Midbrain (tissue), 1 donor: ENCODE data around the gene DCC.

ENCODE experiments used
- DNase-seq: peaks from one replicate; lab custom pipeline; 2025; lab: John Stamatoyannopoulos, UW

Gene DCC

GRCh38 chr18:53093636-53094035, 753.6 kb downstream of the DCC start:
- no peak for DNase-seq

DNA sequence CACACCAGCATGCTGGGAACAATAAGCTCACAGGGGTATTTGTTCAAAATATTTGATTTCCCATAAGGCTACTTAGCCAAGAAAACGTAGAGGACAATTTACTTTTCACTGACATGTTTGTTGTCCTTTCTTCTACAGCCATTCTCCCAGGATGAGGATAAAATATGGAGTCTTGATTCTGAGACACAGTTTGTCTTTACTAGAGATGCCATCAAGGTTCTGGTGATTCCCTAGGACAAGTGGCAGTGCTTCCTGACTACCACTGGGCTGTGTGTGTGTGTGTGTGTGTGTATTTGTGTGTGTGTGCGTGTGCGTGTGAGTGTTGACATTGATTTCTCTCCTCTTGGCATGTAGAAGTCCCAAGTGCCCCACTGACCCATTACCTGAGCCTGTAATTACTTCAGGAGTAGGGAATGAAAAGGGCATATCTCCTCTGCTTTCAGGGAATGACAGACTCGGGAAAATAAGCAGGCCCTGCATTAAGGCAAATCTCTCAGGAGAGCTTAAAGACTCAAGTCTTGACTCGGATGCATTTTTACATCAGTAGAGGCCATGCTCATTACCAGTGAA, 761.6 kb downstream of the DCC start:
- no peak for DNase-seq

- no peak for DNase-seq
Measured at GRCh38 chr18:53114441-53114840, 774.4 kb downstream of the DCC start.

- no peak for DNase-seq
Measured at GRCh38 chr18:53115876-53116585, 776.0 kb downstream of the DCC start.

DNA sequence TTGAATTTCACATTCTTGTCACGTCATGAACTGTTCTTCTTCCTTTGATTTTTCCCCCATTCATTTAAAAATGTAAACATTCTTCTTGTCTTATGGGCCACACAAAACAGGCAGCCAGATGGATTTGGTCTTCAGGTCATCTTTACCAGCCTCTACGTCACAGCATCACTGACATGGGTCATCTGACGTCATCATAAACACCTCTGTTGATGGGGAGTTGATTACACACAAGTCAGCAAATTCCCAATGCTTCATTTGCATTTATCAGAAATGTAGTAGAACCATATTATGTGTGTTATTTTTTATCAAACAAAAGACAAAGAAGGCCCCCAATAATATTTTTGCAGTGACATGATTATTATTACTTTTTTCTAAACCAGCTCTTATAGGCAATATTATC, 777.9 kb downstream of the DCC start:
- DNase-seq = no peak

GRCh38 chr18:53126210-53126609, 786.2 kb downstream of the DCC start:
- no peak for DNase-seq

DNA sequence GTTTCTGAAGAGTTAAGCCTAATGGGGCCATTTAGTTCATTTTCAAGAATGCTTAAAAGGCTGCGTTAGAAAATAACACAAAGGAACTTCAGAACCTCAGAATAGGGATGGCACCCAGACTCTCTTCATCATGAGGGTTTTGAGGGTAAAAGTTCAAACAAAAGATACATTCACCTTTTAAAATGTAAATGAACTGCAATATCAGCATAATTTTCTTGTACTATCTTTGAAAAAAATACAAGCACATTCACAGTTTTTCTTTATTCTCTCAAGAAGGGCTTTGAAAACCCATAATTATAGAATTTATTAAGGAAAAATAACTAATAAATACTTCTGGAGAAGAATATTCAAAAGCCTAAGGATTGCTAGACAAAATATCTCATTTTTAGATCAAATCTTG, 791.0 kb downstream of the DCC start:
- no peak for DNase-seq

DNA sequence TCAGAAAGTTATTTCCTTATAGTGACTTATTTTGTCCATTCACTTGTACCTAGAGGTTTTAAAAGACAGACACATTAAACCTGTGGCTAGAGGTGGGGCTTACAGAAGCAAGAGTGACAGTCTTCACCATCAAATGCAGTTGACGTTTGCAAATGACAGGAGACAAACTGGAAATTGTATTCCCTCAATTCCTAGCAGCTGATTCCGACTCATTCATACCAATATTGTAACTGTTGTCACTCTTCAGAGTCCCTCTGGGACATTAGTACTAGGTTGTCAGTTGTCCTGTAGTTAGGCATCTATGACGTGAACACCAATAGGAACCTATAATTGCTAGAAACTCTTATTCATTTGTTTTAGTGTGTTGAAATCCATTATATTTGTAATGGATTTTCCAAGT, 794.7 kb downstream of the DCC start:
- DNase-seq = no peak

- DNase-seq = no peak
Measured at GRCh38 chr18:53135654-53136053, 795.7 kb downstream of the DCC start.

GRCh38 chr18:53139746-53140500, 799.9 kb downstream of the DCC start:
- DNase-seq = no peak

GRCh38 chr18:53142005-53142404, 802.0 kb downstream of the DCC start:
- no peak for DNase-seq

DNA sequence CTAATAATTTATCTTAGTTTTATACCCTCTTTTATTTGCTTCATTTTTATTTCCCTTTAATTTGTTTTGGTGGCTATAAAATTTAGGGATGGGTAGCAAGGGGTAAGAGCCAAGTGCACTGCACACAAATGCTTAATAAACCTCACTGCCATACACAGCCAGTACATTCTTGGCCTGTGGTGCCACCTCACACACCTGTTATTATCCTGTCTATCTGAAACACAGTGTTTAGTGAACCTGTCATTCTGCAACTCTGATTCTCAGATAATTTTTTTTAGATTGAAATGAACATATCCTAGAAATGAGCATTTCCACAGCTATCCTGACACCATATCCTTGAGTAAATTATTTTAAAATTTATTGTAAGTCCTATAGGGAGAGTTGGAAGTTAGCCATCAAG, 807.5 kb downstream of the DCC start:
- DNase-seq = no peak

DNA sequence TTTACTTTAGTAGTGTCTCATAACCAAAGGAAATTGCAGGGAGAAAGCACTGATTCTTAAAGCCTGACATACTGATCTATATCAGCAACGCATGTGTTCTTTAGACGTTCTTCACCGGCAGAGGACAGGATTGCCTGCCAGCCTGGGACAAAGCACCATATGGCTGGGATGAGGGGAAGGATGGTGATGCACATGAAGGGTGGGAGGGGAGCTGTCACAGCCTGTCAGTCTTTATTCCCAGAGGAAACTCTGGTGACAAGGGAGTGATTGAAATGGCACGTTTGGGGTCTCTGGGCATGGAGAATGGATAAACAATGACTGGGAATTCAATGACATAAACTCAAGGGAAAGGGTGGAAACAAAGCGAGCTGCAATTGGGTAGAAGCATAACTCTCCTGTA, 808.1 kb downstream of the DCC start:
- no peak for DNase-seq

DNA sequence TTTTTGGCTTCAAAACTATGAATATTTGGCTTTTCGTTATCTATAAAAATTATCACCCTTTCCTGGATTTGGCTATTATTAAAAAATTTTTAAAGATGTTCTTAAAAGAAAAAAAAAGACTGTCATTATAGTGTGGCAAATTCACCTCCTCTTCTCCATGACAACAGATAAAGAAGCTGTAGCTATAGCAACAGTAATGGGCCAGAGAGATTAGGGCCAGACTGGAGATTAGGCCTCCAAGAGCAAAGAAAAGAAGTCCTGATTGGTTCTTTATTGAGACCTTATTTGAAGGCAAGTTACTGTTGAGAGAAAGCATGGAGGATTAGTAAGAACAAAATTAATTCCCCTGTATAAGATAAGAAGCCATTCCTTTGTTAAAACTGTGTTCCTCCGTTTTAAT, 812.5 kb downstream of the DCC start:
- no peak for DNase-seq

DNA sequence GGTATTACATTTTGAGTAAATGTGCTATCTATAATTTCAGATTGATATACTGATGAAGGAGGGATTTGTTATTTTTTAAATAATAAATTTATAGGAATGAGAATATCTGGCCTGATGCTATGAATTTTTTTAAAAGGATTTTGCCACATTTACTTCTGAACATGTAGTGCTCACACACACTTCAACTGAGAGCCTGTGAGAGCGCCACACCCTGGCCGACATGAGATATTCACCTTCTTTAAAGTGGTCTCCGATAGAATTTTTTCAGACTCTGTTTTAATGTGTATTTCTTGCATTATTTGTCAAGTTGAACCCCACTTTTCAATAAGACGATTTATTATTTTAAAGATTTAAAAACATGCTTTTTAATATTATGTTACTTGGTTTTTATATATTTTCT, 813.3 kb downstream of the DCC start:
- no peak for DNase-seq

DNA sequence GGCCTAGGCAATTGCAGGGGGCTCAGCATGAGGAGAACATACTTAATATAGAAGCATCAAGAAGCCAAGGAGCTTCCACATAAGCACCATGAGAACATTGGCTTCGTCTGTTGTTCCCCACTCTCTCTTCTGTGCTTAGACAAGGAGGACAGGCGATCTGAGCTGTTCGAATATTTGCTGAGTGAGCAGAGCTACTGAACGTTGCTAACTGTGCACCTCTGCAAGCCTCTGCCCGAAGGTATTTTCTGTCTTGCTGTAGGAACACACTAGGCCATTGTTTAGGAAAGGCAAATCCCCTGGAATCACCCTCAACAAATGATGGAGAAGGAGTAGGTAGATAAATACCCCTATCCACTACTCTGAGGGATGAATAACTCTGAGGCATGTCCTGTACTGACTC, 813.8 kb downstream of the DCC start:
- DNase-seq = no peak

GRCh38 chr18:53165770-53166169, 825.8 kb downstream of the DCC start:
- DNase-seq = no peak

- DNase-seq = no peak
Measured at GRCh38 chr18:53169346-53169745, 829.3 kb downstream of the DCC start.

- no peak for DNase-seq
Measured at GRCh38 chr18:53191634-53192033, 851.6 kb downstream of the DCC start.

- no peak for DNase-seq
Measured at GRCh38 chr18:53193870-53194269, 853.9 kb downstream of the DCC start.

GRCh38 chr18:53219853-53220252, 879.9 kb downstream of the DCC start:
- DNase-seq = no peak

- DNase-seq = no peak
Measured at GRCh38 chr18:53224128-53224778, 884.3 kb downstream of the DCC start.
